IPS-18c (cell line): Measurements from ENCODE around the gene DCC.
"Not testable (repeated sequence)": the region's sequence is repeated elsewhere in the genome, so short reads cannot be mapped to it uniquely, and the experiment has no call there.

Experiments
- H3K4me3 ChIP-seq: 2 replicates; pipeline ENCODE4 v1.7.0; 2013; ENCODE audit warnings: low read depth, mild to moderate bottlenecking, low read length, moderate library complexity; ENCODE audit not compliant: insufficient read depth
- H3K9me3 ChIP-seq: one replicate; pipeline ENCODE4 v1.6.1; 2013; ENCODE audit warnings: mild to moderate bottlenecking, low read length, moderate library complexity; ENCODE audit not compliant: control insufficient read depth, insufficient read depth

Gene DCC

GRCh38 chr18:52342456-52342855 lies 2.5 kb downstream of the DCC start:
- H3K4me3 ChIP-seq, result peak overlapping the region; percentile 60; the same call in 1 of the 2 replicates
- H3K9me3 ChIP-seq, result no peaks in the 10 kb centered on the region

GRCh38 chr18:52343138-52343537 lies 3.1 kb downstream of the DCC start:
- no peak overlapping the region for H3K4me3 ChIP-seq
- H3K9me3 ChIP-seq, result no peaks in the 10 kb centered on the region

- Histone ChIP-seq H3K9me3 (no peaks in the 10 kb centered on the region), H3K4me3 (no peak overlapping the region)
Measured at GRCh38 chr18:52343731-52344340, 3.8 kb downstream of the DCC start.

- Histone ChIP-seq H3K4me3 (no peak overlapping the region), H3K9me3 (no peaks in the 10 kb centered on the region)
Measured at GRCh38 chr18:52344881-52345280, 4.9 kb downstream of the DCC start.

DNA sequence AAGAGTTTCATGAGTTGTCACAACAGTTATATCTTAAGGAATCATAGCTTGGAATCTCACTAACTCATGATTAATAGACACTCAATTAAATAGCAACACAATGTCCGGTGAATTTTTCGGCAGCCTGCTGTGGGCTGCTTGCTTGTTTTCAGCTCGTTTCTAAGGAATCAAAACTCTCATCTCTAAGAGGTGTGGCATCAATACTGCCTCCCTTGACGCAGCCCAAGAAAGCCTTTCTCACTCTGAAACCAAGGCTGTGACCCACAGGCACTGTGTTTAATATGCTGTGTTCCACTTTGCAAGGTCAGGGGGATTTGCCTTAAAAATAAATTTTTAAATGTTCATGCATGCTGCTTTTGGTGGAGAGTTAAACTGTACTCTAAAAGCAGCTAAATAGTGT lies 5.4 kb downstream of the DCC start:
- H3K9me3 ChIP-seq, result no peaks in the 10 kb centered on the region
- no peak overlapping the region for H3K4me3 ChIP-seq

DNA sequence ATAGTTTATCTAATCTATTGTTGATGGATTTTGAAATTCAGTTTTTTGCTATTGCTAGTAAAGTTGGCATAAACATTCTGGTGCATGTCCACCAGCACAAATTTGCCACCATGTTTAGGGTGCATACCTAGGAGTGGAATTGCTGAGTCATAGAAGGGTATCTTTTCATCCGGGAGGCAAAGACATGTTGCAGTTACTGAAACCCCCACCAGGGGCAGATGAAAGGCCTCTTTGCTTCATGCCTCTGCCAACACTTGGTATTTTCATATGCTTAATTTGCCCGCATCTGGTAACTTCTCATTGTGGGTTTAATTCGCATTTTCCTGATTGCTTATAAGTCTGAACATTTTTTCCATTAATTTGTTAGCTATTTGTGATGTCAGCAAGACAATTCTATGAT lies 8.2 kb downstream of the DCC start:
- H3K4me3 ChIP-seq, result no peak overlapping the region

GRCh38 chr18:52349498-52349897 lies 9.5 kb downstream of the DCC start:
- no peak overlapping the region for H3K4me3 ChIP-seq
- H3K9me3 ChIP-seq, result no peaks in the 10 kb centered on the region

More for the DNA sequence above, 8.2 kb downstream of the DCC start:
- no peaks in the 10 kb centered on the region for H3K9me3 ChIP-seq

DNA sequence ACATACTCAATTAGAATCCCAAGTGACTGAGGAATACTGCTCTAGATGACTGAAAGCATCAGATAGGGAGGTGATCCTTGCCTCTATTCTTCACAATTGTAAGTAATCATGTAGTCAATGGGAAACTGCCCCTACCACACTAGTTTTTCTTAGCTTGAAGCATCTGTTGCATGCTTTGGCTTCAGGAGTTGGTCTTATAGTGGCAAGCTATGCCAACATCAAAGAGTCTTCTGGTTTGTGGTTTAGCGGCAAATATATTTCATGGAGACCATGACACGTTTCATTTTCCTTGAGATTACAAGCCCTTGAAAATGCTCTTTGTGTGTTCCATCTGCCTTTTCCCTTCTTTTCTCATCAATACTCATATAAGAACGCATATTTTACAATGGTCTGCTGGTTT lies 12.9 kb downstream of the DCC start:
- H3K4me3 ChIP-seq, result no peak overlapping the region
- H3K9me3 ChIP-seq, result no peaks in the 10 kb centered on the region

DNA sequence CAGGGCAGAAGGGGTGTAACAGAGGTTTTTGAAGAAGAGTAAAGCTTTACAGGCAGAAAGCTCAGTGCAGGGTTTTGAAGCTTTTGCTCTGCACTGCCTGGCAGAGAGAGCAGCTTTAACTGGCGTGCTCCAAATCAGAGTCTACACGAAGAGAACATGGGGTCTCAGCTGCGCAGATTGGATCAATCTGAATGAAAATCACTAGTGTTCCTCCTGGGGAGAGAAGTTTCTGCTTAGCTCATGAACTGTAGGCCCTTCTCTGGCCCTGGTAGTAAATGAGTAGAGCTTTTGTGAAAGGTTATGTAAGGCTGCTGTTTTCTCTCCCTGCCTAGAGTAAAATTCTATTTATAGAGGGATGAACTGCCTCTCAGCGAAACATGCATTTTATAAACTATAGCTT lies 13.6 kb downstream of the DCC start:
- Histone ChIP-seq H3K4me3 (no peak overlapping the region), H3K9me3 (no peaks in the 10 kb centered on the region)

GRCh38 chr18:52363861-52364260 lies 23.9 kb downstream of the DCC start:
- Histone ChIP-seq H3K9me3 (no peaks in the 10 kb centered on the region), H3K4me3 (no peak overlapping the region)

DNA sequence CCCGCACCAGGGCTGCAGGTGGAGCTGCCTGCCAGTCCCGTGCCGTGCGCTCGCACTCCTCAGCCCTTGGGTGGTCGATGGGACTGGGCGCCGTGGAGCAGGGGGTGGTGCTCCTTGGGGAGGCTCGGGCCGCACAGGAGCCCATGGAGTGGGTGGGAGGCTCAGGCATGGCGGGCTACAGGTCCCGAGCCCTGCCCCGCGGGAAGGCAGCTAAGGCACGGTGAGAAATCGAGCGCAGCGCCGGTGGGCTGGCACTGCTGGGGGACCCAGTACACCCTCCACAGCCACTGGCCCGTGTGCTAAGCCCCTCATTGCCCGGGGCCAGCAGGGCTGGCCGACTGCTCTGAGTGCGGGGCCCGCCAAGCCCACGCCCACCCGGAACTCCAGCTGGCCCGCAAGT lies 26.9 kb downstream of the DCC start:
- H3K4me3 ChIP-seq, H3K9me3 ChIP-seq: not testable (repeated sequence)

GRCh38 chr18:52367953-52368742 lies 28.2 kb downstream of the DCC start:
- Histone ChIP-seq H3K4me3 (no peak overlapping the region), H3K9me3 (no peaks in the 10 kb centered on the region)

DNA sequence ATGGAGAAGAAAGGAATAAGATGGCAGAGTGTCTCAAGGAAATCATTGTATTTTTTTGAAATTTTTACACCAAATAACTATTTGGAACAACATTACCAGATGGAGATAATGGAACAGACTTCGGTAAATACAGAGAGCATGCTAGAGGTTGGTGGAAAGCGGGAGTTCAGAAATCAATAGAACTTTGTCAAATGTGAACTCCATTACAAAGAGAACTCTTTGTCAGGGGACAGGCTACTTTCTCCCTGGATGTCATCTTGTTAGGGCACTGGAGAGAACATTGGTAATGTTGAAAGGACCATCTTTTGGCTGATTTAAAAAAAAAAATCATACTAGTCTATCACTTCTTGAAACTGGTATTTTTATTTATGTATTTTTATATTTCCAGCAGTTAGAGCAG lies 30.8 kb downstream of the DCC start:
- Histone ChIP-seq H3K9me3 (no peaks in the 10 kb centered on the region), H3K4me3 (no peak overlapping the region)

DNA sequence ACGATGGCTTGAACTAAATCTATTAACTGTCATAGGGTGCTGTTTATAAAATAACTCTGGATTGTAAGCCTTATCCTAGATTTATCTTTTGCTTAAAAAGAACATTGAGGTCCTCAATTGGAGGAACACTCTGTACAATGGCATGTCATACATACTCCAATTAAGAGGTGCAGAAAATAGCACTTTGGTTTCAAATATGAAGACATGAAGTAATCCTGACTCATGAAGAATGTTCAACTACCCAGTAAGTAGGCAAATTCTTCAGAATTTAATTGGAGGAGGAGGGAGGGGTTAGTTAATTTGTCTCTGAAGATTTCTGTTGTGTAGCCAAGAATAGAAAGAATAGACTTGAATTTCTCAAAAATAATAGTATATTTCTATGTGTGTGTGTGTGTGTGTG lies 36.1 kb downstream of the DCC start:
- H3K4me3 ChIP-seq, result no peak overlapping the region
- no peaks in the 10 kb centered on the region for H3K9me3 ChIP-seq

- H3K9me3 ChIP-seq, result no peaks in the 10 kb centered on the region
- no peak overlapping the region for H3K4me3 ChIP-seq
Measured at GRCh38 chr18:52377094-52377493, 37.1 kb downstream of the DCC start.

GRCh38 chr18:52386306-52386705 lies 46.3 kb downstream of the DCC start:
- H3K9me3 ChIP-seq, result no peaks in the 10 kb centered on the region
- no peak overlapping the region for H3K4me3 ChIP-seq

GRCh38 chr18:52387175-52387574 lies 47.2 kb downstream of the DCC start:
- Histone ChIP-seq H3K4me3 (no peak overlapping the region), H3K9me3 (no peaks in the 10 kb centered on the region)

DNA sequence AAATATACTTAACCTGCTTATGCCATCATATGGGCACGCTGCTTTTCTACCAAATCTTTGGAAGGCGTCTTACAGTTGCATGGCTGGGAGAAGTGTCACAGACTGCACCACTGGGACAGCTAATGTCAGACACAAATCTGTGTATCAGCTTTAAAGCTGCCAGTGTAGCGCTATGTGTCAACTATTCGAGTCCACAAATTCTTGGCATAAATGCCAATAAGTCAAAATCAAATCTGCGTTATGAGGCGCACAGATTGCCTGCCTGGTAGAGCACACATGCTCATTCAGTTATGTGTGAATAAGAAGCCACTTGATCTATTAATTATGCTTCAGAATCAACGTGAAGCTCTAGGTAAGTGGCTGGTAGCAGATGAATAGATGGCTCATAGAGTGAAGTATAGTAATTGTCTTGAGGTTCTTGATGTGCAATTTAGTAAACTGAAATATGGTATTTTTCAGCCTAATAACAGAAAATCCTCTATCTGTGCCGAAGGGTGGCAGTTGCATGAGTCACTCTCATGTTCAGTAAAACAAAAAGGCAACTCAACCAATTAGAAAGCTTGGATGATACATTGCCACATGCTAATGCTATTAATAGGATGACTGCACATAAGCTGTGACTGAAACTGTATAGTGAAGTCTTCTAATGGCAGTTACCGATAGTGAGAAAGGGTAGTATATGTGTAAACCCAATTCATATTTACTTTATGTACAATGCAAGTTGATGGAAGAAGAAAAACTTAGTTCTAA lies 52.0 kb downstream of the DCC start:
- Histone ChIP-seq H3K4me3 (no peak overlapping the region), H3K9me3 (no peaks in the 10 kb centered on the region)
